HEK293 (cell line): ENCODE data around the gene DROSHA.

ENCODE experiments used
- CTCF ChIP-seq: fragments of 450-650 bp; formaldehyde crosslinking; IDR thresholded peaks from 2 replicates; pipeline ENCODE4 v1.5.1; 2016; ENCODE audit warnings: missing biosample characterization, missing genetic modification characterization
- EGR2 ChIP-seq: fragments of 450-650 bp; formaldehyde crosslinking; IDR thresholded peaks from 2 replicates; pipeline ENCODE4 v1.5.1; 2016; ENCODE audit warnings: low read depth, missing biosample characterization, missing genetic modification characterization
- ZIC2 ChIP-seq: fragments of 450-650 bp; formaldehyde crosslinking; IDR thresholded peaks from 2 replicates; pipeline ENCODE4 v1.5.1; 2016; ENCODE audit warnings: missing biosample characterization, missing genetic modification characterization
- ZNF132 ChIP-seq: fragments of 450-650 bp; formaldehyde crosslinking; IDR thresholded peaks from 2 replicates; pipeline ENCODE4 v1.5.1; 2017; ENCODE audit warnings: missing biosample characterization, missing genetic modification characterization, borderline replicate concordance
- ZNF214 ChIP-seq: fragments of 450-650 bp; formaldehyde crosslinking; IDR thresholded peaks from 2 replicates; pipeline ENCODE4 v1.5.1; 2017; ENCODE audit warnings: missing biosample characterization, mild to moderate bottlenecking, missing genetic modification characterization, borderline replicate concordance

DNA sequence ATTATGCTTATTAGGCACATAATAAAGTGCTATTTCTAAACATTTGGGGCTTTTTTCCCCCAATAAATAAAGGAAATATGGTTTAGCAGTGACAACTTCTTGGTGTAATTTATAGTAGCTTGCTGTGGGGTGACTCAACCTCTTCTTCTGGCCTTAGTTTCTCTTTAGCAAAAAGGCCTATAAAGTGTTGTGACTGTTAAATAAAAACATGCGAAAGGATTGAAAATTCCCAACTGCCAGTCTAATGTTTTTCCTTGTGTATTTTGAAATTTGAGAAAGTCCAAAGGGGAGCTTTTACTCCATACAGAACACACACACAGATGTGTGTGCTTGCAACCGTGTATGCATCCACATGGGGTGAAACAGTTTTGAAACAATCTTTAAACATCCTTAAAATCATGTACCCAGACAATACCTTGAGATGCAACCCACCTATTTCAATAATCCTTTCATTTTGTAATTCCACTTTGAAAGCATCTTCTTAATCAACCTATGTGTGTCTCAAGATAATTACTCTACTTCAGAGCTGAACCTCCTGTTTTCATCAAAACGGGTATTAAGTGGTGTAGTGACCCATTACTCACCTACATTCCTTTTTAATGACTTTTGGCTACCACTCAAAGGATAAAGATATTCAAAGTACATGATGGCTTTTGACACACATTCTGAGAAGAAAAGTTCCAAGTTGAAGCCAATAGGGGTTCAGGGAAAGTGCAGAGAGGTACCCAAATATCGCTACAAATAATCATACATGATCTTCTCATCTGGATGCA, 123.8 kb downstream of the DROSHA start:
- TF ChIP-seq CTCF (tag by site-specific recombination), result no peak
- no peak for TF ChIP-seq ZNF214 (tag by site-specific recombination)
- no peak for TF ChIP-seq ZIC2 (tag by site-specific recombination)
- TF ChIP-seq EGR2 (tag by site-specific recombination), result no peak
- TF ChIP-seq ZNF132 (tag by site-specific recombination), result no peak
